Ovary (tissue), 3 donors: ENCODE measurements around the gene TACC2.

Experiments
- CTCF ChIP-seq, 3 donors: fragments of 450-650 bp in 2 of 3; fragments of 200-600 bp in 1 of 3; IDR thresholded peaks; one replicate each; pipeline versions ENCODE4 v1.5.1 to v1.8.0; 2016 to 2022; ENCODE audit warnings: antibody characterized with exemption in 3 of 3, mild to moderate bottlenecking in 1 of 3
- EP300 ChIP-seq: sonication (generic); formaldehyde crosslinking; IDR thresholded peaks from one replicate; pipeline ENCODE4 v1.6.1; 2017; ENCODE audit warnings: antibody characterized with exemption
- POLR2A ChIP-seq: fragments of 450-650 bp; IDR thresholded peaks from one replicate; pipeline ENCODE4 v1.6.1; 2017; ENCODE audit warnings: antibody characterized with exemption, mild to moderate bottlenecking, moderate library complexity
- donor health status: DM: no; HTN: no; CAD: no.

DNA sequence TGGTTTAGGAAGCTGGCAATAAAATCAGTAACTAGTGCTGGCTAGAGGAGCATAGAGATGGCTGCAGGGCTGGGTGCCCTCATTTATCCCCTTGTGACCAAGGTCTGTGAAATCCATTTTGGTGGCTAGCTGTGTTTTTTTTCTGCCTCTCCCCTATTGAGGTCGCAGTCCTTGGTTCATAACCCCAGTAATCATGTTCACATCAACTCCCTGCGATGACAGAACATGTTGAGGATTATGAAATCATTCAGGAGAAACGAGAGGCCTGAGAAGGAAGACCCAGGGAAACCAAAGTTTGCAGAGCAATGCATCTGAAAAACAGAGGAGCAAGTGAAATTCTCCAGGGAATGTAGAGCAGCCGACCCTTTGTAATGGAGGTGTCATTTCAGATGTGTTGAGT, 126.9 kb downstream of the TACC2 start:
- TF ChIP-seq CTCF (IDR thresholded peaks at IDR 0.05) (no peak), POLR2A (no peak), EP300 (no peak)
